ENCODE measurements around the gene CGB5. TPM values are rescaled to one million over a fixed set of nuclear protein-coding genes. Genes with fewer than 3 reads are reported as not detected.
A peak's percentile ranks its signal among the peaks of the same experiment; 100 is the strongest.
"Not testable (repeated sequence)": the region's sequence is repeated elsewhere in the genome, so short reads cannot be mapped to it uniquely, and the experiment has no call there.

Gene CGB5
- total RNA-seq, 1 experiment from 2014 or later = not detected

DNA sequence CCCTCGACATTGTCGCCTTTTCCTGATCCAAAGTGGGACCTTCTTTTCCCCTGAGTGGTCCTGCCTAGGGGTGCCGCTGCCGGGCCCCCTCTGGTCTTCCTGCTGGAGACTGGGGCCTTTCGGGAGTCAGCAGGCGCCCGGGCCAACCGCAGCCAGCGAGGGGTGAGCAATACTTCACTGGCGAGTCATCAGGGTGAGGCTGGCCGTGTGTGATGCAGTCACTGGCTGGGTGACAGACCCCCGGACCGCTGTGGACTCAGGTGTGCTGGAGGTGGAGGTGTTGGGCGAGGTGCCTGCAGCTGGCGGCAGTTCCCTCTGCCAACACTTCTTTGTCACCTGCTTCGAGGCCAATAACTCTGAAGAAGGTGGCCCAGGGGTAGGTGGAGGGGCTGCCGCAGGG is 1.5 kb upstream of the CGB5 start:
- Histone ChIP-seq H3K9me3 (ENCODE audit: low read length) (no peaks in the 10 kb centered on the region), H3K9ac (ENCODE audit: low read length) (no peak overlapping the region), H3K4me1 (ENCODE audit: insufficient read depth, low read length) (peaks cover 13% of the 10 kb centered on the region), H3K27ac (ENCODE audit: low read length) (no peak overlapping the region), H3F3A (ENCODE audit: low read length, unreplicated experiment) (no peaks in the 10 kb centered on the region), H4K20me1 (ENCODE audit: low read length) (no peaks in the 10 kb centered on the region), H3K4me2 (ENCODE audit: low read length) (no peak overlapping the region; the same call in 1 of the 2 replicates), H3K4me3 (ENCODE audit: low read length) (no peak overlapping the region), H3K27me3 (ENCODE audit: low read length) (no peaks in the 10 kb centered on the region), H3K79me2 (ENCODE audit: low read length) (no peaks in the 10 kb centered on the region), H2AFZ (ENCODE audit: low read length) (no peak overlapping the region), H3K36me3 (ENCODE audit: low read depth, low read length) (no peaks in the 10 kb centered on the region), H3K9me2 (replicated peaks; ENCODE audit: low read length) (no peaks in the 10 kb centered on the region)
- ATAC-seq (peak; percentile 79), DNase-seq (peak; percentile 80)
- no peak for TF ChIP-seq EZH2 (IDR thresholded peaks at IDR 0.05; ENCODE audit: low read length, unreplicated experiment)
- TF ChIP-seq, protein P1, sequence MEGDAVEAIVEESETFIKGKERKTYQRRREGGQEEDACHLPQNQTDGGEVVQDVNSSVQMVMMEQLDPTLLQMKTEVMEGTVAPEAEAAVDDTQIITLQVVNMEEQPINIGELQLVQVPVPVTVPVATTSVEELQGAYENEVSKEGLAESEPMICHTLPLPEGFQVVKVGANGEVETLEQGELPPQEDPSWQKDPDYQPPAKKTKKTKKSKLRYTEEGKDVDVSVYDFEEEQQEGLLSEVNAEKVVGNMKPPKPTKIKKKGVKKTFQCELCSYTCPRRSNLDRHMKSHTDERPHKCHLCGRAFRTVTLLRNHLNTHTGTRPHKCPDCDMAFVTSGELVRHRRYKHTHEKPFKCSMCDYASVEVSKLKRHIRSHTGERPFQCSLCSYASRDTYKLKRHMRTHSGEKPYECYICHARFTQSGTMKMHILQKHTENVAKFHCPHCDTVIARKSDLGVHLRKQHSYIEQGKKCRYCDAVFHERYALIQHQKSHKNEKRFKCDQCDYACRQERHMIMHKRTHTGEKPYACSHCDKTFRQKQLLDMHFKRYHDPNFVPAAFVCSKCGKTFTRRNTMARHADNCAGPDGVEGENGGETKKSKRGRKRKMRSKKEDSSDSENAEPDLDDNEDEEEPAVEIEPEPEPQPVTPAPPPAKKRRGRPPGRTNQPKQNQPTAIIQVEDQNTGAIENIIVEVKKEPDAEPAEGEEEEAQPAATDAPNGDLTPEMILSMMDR (conservative IDR thresholded peaks at IDR 0.05; ENCODE audit: low read depth, low read length) = no peak
- no peak for TF ChIP-seq EZH2phosphoT487 (IDR thresholded peaks at IDR 0.05; ENCODE audit: borderline replicate concordance, low read length)
- ChIA-PET CTCF (no interaction called here), POLR2A (ENCODE audit: unreplicated experiment) (no interaction called here)
- BruUV-seq (replicated peaks) = no TSS peak
- intact Hi-C loops (cut with micrococcal nuclease) = no loop called here

DNA sequence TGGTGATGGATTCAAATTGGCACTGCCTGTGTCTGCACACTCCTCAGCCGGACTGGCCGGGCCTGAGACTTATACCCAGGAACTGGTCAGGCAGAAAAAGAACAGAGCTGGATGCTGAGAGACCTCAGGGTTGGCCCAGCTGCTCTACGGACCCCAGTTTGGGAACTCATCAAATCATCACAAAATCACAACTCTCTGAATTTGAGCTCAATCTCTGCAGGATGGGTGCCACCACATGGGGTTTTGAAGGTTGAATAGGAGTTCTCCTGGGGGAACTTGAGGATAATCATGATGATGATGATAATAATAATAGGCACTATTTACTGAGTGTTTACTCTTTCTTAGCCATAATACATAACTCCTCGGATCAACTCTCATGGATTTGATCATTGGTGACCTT is 982 bp upstream of the CGB5 start:
- H3F3A ChIP-seq (ENCODE audit: low read length, unreplicated experiment); H3K36me3 ChIP-seq (ENCODE audit: low read depth, low read length); CTCF ChIA-PET; H3K27me3 ChIP-seq (ENCODE audit: low read length); H3K4me2 ChIP-seq (ENCODE audit: low read length); DNase-seq; H3K9me3 ChIP-seq (ENCODE audit: low read length); H3K9me2 ChIP-seq (replicated peaks; ENCODE audit: low read length); H4K20me1 ChIP-seq (ENCODE audit: low read length); H3K9ac ChIP-seq (ENCODE audit: low read length); ATAC-seq; BruUV-seq (replicated peaks); H3K4me3 ChIP-seq (ENCODE audit: low read length); H3K79me2 ChIP-seq (ENCODE audit: low read length); intact Hi-C loops (cut with micrococcal nuclease); H3K27ac ChIP-seq (ENCODE audit: low read length); H2AFZ ChIP-seq (ENCODE audit: low read length); POLR2A ChIA-PET (ENCODE audit: unreplicated experiment): not testable (repeated sequence)
- peaks cover 13% of the 10 kb centered on the region for H3K4me1 ChIP-seq (ENCODE audit: insufficient read depth, low read length)

DNA sequence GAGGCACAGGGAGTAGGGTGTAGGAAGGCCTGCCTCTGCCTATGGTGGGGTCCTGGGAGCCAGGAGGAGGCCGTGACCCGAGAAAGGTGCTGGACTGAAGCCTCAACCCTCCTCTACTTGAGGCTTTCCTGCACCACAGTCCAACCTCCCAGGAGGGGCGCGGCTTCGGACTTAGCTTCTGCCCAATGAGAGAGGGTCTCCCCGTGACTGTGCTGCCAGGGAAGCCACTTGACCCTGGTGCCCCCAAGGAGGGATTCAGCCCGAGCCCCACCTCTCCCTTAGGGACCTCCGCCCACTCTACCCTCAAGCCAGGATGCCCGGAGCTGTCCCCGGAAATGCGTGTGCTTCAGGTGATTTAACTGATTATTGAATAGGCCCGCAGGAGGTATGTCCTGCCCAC is 5.4 kb downstream of the CGB5 start, which contains the start of gene CGB8:
CGB8 (minus strand) TSS at position 101 of the 400 bp plus-strand sequence. CDS start 372 bp downstream, outside the sequence.
- H3K27me3 ChIP-seq (ENCODE audit: low read length); BruUV-seq (replicated peaks); H3K9me3 ChIP-seq (ENCODE audit: low read length); H3K9me2 ChIP-seq (replicated peaks; ENCODE audit: low read length); H3K9ac ChIP-seq (ENCODE audit: low read length); H3K36me3 ChIP-seq (ENCODE audit: low read depth, low read length); H3K27ac ChIP-seq (ENCODE audit: low read length); DNase-seq; POLR2A ChIA-PET (ENCODE audit: unreplicated experiment); CTCF ChIA-PET; H3F3A ChIP-seq (ENCODE audit: low read length, unreplicated experiment); H3K4me2 ChIP-seq (ENCODE audit: low read length); H3K4me3 ChIP-seq (ENCODE audit: low read length); intact Hi-C loops (cut with micrococcal nuclease); H4K20me1 ChIP-seq (ENCODE audit: low read length); H2AFZ ChIP-seq (ENCODE audit: low read length); H3K79me2 ChIP-seq (ENCODE audit: low read length); H3K4me1 ChIP-seq (ENCODE audit: insufficient read depth, low read length); ATAC-seq: not testable (repeated sequence)

DNA sequence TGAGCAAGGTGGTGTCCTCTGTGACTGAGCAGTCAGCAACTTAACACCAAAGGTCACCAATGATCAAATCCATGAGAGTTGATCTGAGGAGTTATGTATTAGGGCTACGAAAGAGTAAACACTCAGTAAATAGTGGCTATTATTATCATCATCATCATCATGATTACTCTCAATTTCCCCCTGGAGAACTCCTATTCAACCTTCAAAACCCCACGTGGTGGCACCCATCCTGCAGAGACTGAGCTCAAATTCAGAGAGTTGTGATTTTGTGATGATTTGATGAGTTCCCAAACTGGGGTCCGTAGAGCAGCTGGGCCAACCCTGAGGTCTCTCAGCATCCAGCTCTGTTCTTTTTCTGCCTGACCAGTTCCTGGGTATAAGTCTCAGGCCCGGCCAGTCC is 6.2 kb downstream of the CGB5 start:
- H3K27me3 ChIP-seq (ENCODE audit: low read length); H3K79me2 ChIP-seq (ENCODE audit: low read length); H3K9me2 ChIP-seq (replicated peaks; ENCODE audit: low read length); H2AFZ ChIP-seq (ENCODE audit: low read length); H3K36me3 ChIP-seq (ENCODE audit: low read depth, low read length); POLR2A ChIA-PET (ENCODE audit: unreplicated experiment); H3K27ac ChIP-seq (ENCODE audit: low read length); CTCF ChIA-PET; DNase-seq; H3F3A ChIP-seq (ENCODE audit: low read length, unreplicated experiment); H3K9ac ChIP-seq (ENCODE audit: low read length); H3K4me3 ChIP-seq (ENCODE audit: low read length); H3K4me1 ChIP-seq (ENCODE audit: insufficient read depth, low read length); H4K20me1 ChIP-seq (ENCODE audit: low read length); ATAC-seq; BruUV-seq (replicated peaks); intact Hi-C loops (cut with micrococcal nuclease); H3K9me3 ChIP-seq (ENCODE audit: low read length): not testable (repeated sequence)
- H3K4me2 ChIP-seq (ENCODE audit: low read length) = peak overlapping the region; percentile 37; the same call in 1 of the 2 replicates

DNA sequence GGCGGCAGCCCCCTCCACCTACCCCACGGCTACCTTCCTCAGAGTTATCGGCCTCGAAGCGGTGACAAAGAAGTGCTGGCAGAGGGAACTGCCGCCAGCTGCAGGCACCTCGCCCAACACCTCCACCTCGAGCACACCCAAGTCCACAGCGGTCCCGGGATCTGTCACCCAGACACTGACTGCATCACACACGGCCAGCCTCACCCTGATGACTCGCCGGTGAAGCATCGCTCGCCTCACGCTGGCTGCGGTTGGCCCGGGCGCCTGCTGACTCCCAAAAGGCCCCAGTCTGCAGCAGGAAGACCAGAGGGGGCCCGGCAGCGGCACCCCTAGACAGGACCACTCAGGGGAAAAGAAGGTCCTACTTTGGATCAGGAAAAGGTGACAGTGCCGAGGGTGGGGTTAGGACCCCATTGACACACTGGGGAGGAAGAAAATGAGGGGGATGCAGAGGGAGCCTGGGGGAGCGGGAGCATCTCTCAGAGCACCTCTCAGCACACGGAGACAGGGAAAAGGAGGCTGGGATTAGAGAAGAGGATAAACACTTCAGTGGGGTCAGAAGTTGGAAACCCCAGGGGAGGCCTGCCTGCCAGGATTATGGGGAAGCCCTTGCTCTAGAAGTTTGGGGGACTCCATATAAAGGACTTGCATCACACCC is 6.9 kb downstream of the CGB5 start:
- H3K27ac ChIP-seq (ENCODE audit: low read length); H3K9me3 ChIP-seq (ENCODE audit: low read length); H3K36me3 ChIP-seq (ENCODE audit: low read depth, low read length); H3K4me1 ChIP-seq (ENCODE audit: insufficient read depth, low read length); H3F3A ChIP-seq (ENCODE audit: low read length, unreplicated experiment); H3K9me2 ChIP-seq (replicated peaks; ENCODE audit: low read length); CTCF ChIA-PET; POLR2A ChIA-PET (ENCODE audit: unreplicated experiment); H3K4me3 ChIP-seq (ENCODE audit: low read length); H3K79me2 ChIP-seq (ENCODE audit: low read length); H3K9ac ChIP-seq (ENCODE audit: low read length); intact Hi-C loops (cut with micrococcal nuclease); BruUV-seq (replicated peaks); H3K27me3 ChIP-seq (ENCODE audit: low read length); H2AFZ ChIP-seq (ENCODE audit: low read length); H4K20me1 ChIP-seq (ENCODE audit: low read length): not testable (repeated sequence)
- ATAC-seq (peak; percentile 100), DNase-seq (peak; percentile 83)
- H3K4me2 ChIP-seq (ENCODE audit: low read length) = peak overlapping the region; percentile 37; the same call in 1 of the 2 replicates

Data from PC-3 (cell line).